Transverse colon (tissue), 4 donors: ENCODE results near the gene PCSK5. TPM values are rescaled to one million over a fixed set of nuclear protein-coding genes. Genes with fewer than 3 reads are reported as not detected.

Experiments
- DNase-seq: peaks from one replicate; pipeline ENCODE4 v3.0.0-alpha.2; 2019
- H3K27ac ChIP-seq, 4 donors: fragments of 200-600 bp; sonication (generic); 2 replicates each; pipeline ENCODE4 v1.5.1; 2016 to 2018; ENCODE audit warnings: inconsistent platforms in 4 of 4
- H3K27me3 ChIP-seq: fragments of 200-600 bp; sonication (generic); 2 replicates; pipeline ENCODE4 v1.5.1; 2017; ENCODE audit warnings: inconsistent platforms
- H3K36me3 ChIP-seq, 4 donors: fragments of 200-600 bp; sonication (generic); 2 replicates each; pipeline ENCODE4 v1.5.1; 2017 to 2019; ENCODE audit warnings: inconsistent platforms in 4 of 4
- H3K4me1 ChIP-seq, 4 donors: fragments of 200-600 bp; sonication (generic); 2 replicates each; pipeline ENCODE4 v1.5.1; 2017 to 2020; ENCODE audit warnings: inconsistent platforms in 4 of 4
- H3K4me3 ChIP-seq, 4 donors: fragments of 200-600 bp; sonication (generic); 1 replicate in 1 of 4; 2 replicates in 3 of 4; pipeline versions ENCODE4 v1.5.1 to v1.6.1; 2017 to 2019; ENCODE audit warnings: inconsistent platforms in 4 of 4
- H3K9me3 ChIP-seq, 2 donors: fragments of 200-600 bp; sonication (generic); 2 replicates each; pipeline ENCODE4 v1.5.1; 2017 to 2019; ENCODE audit warnings: inconsistent platforms in 2 of 2
- CTCF ChIP-seq, 5 experiments: fragments of 200-600 bp in 3 of 5; fragments of 450-650 bp in 2 of 5; sonication (generic) in 3 of 5; IDR thresholded peaks; 1 replicate in 2 of 5; 2 replicates in 3 of 5; pipeline ENCODE4 v1.5.1; 2016 to 2017; ENCODE audit warnings: antibody characterized with exemption in 5 of 5, inconsistent platforms in 3 of 5, mild to moderate bottlenecking in 2 of 5, moderate library complexity in 1 of 5
- EP300 ChIP-seq: sonication (generic); formaldehyde crosslinking; IDR thresholded peaks from one replicate; pipeline ENCODE4 v1.6.1; 2017; ENCODE audit warnings: antibody characterized with exemption, low read depth
- POLR2A ChIP-seq: fragments of 450-650 bp; IDR thresholded peaks from one replicate; pipeline ENCODE4 v1.6.1; 2016; ENCODE audit warnings: antibody characterized with exemption, mild to moderate bottlenecking, moderate library complexity
- POLR2AphosphoS5 ChIP-seq, 3 donors: sonication (generic); formaldehyde crosslinking; IDR thresholded peaks; one replicate each; pipeline ENCODE4 v1.6.1; 2016; ENCODE audit warnings: antibody characterized with exemption in 3 of 3
- WGBS, 2 donors: methylation state at CpG; one replicate each; pipeline ENCODE4 v1.1.5; 2018; ENCODE audit warnings: low coverage in 1 of 2; 5-methylcytosine and 5-hydroxymethylcytosine counted together
- in situ Hi-C, 4 donors: fragments of 200-750 bp; cut with MboI; loops; one replicate each; pipeline versions ENCODE4 v1.15.0 to v1.15.1; 2017; ENCODE audit warnings: low sequenced_read_pairs in 3 of 4, low pct_ligation_motif_present in 1 of 4, low pct_unique_long_range_greater_than_20kb in 1 of 4
- intact Hi-C: fragments of 100-400 bp; cut with DNase I; formaldehyde crosslinking; loops from one replicate; pipeline ENCODE4 v1.15.1; 2023; ENCODE audit warnings: low total_unique reads
- total RNA-seq, 4 donors: library from RNA; depleted of rRNA; stranded (reverse); fragments of >200 nt; gene quantifications; one replicate each; pipeline ENCODE4 v1.1.0, GENCODE V29; 2016

Gene PCSK5
- total RNA-seq, 4 donors from 2014 or later, result 110 to 248 (median 127) TPM

- TF ChIP-seq EP300, result no peak
- TF ChIP-seq CTCF (IDR thresholded peaks at IDR 0.05), result no peak
- no peak for TF ChIP-seq POLR2A
- TF ChIP-seq POLR2AphosphoS5 (IDR thresholded peaks at IDR 0.05), result no peak
- Histone ChIP-seq H3K27me3 (no peaks in the 10 kb centered on the region), H3K9me3 (no peaks in the 10 kb centered on the region), H3K4me1 (peaks cover 7 to 44% (median 16%) of the 10 kb centered on the region in 4 donors), H3K4me3 (no peak overlapping the region), H3K27ac (no peak overlapping the region), H3K36me3 (no peaks in the 10 kb centered on the region)
- DNase-seq, result no peak
- in situ Hi-C loops (no loop called here), intact Hi-C loops (no loop called here)
These were observed 104.6 kb downstream of the PCSK5 start for GRCh38 chr9:75995066-75995465.

- TF ChIP-seq CTCF (IDR thresholded peaks at IDR 0.05), result no peak
- TF ChIP-seq EP300, result no peak
- TF ChIP-seq POLR2AphosphoS5 (IDR thresholded peaks at IDR 0.05), result no peak
- TF ChIP-seq POLR2A, result no peak
- Histone ChIP-seq H3K36me3 (no peaks in the 10 kb centered on the region), H3K9me3 (no peaks in the 10 kb centered on the region), H3K4me3 (no peak overlapping the region), H3K27me3 (no peaks in the 10 kb centered on the region), H3K4me1 (peaks cover 7 to 28% (median 9%) of the 10 kb centered on the region in 4 donors), H3K27ac (peak overlapping the region in 2 of 4 donors; percentile 4 to 45)
- in situ Hi-C loops, result no loop called here
- no peak for DNase-seq
- intact Hi-C loops, result no loop called here
These were observed 106.3 kb downstream of the PCSK5 start for GRCh38 chr9:75996726-75997125.

GRCh38 chr9:75997206-75997605 is 106.7 kb downstream of the PCSK5 start:
- H3K4me1 ChIP-seq, result peaks cover 7 to 28% (median 9%) of the 10 kb centered on the region in 4 donors
- no peaks in the 10 kb centered on the region for H3K9me3 ChIP-seq
- TF ChIP-seq POLR2A (no peak), CTCF (IDR thresholded peaks at IDR 0.05) (no peak), POLR2AphosphoS5 (IDR thresholded peaks at IDR 0.05) (no peak), EP300 (no peak)
- in situ Hi-C loops, result no loop called here
- no peak for DNase-seq
- H3K27ac ChIP-seq, result peak overlapping the region in 2 of 4 donors; percentile 4 to 45
- 85 to 93% methylated on average over 1 of the region's 1 CpG for WGBS, 2 donors
- H3K4me3 ChIP-seq, result no peak overlapping the region
- no peaks in the 10 kb centered on the region for H3K27me3 ChIP-seq
- intact Hi-C loops, result no loop called here
- H3K36me3 ChIP-seq, result no peaks in the 10 kb centered on the region

GRCh38 chr9:75998096-75998780 is 107.8 kb downstream of the PCSK5 start:
- no peaks in the 10 kb centered on the region for H3K36me3 ChIP-seq
- TF ChIP-seq POLR2AphosphoS5 (IDR thresholded peaks at IDR 0.05), result no peak
- no peak for TF ChIP-seq CTCF (IDR thresholded peaks at IDR 0.05)
- TF ChIP-seq POLR2A, result no peak
- TF ChIP-seq EP300, result no peak
- no peaks in the 10 kb centered on the region for H3K27me3 ChIP-seq
- H3K9me3 ChIP-seq, result no peaks in the 10 kb centered on the region
- H3K4me1 ChIP-seq, result peaks cover 7 to 28% (median 9%) of the 10 kb centered on the region in 4 donors
- 87 to 94% methylated on average over 4 of the region's 4 CpGs for WGBS, 2 donors
- in situ Hi-C loops (no loop called here), intact Hi-C loops (no loop called here)
- H3K4me3 ChIP-seq, result no peak overlapping the region
- no peak for DNase-seq
- no peak overlapping the region for H3K27ac ChIP-seq
